ENCODE results near the gene ZBTB7B.

GRCh38 chr1:155043793-155044192 lies 41.2 kb downstream of the ZBTB7B start:
- TF ChIP-seq CTCF (IDR thresholded peaks at IDR 0.05) (no peak), POLR2A (IDR thresholded peaks at IDR 0.05) (no peak), EP300 (IDR thresholded peaks at IDR 0.05) (no peak)

All from tibial nerve (tissue), 4 donors.